ENCODE results near the gene PPP2R5D. TPM values are rescaled to one million over a fixed set of nuclear protein-coding genes. Genes with fewer than 3 reads are reported as not detected.

Gene PPP2R5D
- 29.6 and 31.5 TPM in 2 replicates for total RNA-seq

DNA sequence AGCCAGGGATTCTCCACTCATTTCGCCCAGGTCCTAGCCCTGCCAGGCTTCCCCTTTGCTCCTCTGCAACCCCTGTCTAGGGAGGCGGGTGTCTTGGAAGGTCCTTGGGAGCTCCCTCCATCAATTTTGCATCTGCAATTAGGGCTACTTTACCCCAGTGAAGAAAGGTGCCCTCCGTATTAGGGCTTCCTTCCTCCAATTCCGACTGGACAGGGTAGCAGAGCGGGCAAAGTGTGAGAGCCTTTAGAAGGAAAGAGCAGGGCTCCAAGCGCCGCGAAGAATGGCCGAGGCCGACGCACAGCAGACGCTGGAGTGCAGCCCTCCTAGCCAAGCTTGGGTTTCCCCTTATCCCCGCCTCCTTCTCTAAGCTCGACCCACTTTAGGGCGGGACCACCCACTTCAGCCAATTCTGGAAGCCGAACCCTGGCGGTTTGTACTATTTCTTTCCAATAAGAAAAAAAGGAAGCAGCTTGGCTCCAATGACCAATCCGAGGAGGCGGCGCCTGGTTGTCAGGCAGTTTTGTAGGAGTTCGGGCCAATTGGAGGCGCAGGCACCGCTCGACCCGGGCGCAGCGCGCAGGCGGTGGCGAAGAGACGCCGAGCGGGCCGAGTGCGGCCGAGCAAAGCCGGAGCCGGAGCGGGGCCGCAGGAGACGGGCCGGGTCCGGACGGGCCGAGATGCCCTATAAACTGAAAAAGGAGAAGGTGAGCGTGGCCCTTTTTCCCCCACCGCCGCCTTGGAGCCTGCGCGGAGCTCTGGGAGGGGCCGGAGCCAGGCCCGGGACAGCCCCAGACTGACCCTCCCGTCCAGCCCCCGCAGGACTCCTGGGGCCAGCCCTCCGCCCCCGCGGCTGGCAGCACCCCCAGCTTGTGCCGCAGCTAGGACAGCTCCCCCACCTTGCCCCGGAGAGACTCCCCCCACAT lies at the start of gene PPP2R5D:
PPP2R5D (plus strand) TSS at position 570 of the 923 bp plus-strand sequence; CDS start at position 678, 108 bp downstream.

DNA sequence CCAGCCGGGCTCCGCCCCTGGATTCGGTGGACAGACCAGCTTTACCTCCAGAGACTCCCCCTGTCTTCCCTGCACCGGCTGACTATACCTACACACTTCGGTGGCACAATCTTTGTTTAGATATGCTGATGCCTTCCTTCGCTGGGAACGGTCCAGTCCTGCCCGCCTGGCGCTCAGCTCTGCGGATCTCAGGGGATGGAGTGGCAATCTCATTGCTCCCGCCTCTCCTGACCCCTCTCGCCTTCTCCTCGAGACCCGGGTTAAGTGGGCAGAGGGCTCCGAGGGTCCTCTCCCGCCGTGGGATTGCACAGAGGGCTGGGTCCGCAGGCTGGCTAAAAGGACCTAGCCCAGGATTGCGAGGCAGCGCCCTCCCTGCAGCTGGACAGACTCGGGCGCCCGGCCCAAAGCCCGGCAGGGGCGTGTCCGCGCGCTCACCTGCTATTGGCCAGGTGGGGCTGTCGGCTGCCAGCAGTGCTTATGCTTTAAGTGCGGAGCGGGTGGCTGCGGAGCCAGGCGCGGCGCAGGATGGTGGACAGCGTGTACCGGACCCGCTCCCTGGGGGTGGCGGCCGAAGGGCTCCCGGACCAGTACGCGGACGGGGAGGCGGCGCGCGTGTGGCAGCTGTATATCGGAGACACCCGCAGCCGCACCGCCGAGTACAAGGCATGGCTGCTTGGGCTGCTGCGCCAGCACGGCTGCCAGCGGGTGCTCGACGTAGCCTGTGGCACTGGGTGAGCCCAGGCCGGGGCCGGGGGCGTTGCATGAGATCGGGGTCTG lies 23.9 kb upstream of the PPP2R5D start, which contains the start of gene GNMT:
GNMT (plus strand) TSS at position 512 of the 777 bp plus-strand sequence; CDS start at position 526, 14 bp downstream.

GRCh38 chr6:42978839-42979522 lies 5.4 kb upstream of the PPP2R5D start, which contains the start of gene PEX6:
PEX6 (minus strand) TSS chr6:42979181; CDS start chr6:42979150, 31 bp downstream.

GRCh38 chr6:43013843-43014433 lies 29.6 kb downstream of the PPP2R5D start, which contains the start of the genes KLHDC3 and MEA1:
KLHDC3 (plus strand) TSS chr6:43014249; CDS start chr6:43017193, 2,944 bp downstream.
MEA1 (minus strand) TSS chr6:43013946; CDS start chr6:43013813, 133 bp downstream.

GRCh38 chr6:43021270-43022047 lies 37.1 kb downstream of the PPP2R5D start, which contains the start of gene RRP36:
RRP36 (plus strand) TSS chr6:43021623; CDS start chr6:43021655, 32 bp downstream.

GRCh38 chr6:43053545-43054205 lies 69.3 kb downstream of the PPP2R5D start, which contains the start of gene CUL7:
CUL7 (minus strand) TSS chr6:43053851; CDS start chr6:43052788, 1,063 bp downstream.

DNA sequence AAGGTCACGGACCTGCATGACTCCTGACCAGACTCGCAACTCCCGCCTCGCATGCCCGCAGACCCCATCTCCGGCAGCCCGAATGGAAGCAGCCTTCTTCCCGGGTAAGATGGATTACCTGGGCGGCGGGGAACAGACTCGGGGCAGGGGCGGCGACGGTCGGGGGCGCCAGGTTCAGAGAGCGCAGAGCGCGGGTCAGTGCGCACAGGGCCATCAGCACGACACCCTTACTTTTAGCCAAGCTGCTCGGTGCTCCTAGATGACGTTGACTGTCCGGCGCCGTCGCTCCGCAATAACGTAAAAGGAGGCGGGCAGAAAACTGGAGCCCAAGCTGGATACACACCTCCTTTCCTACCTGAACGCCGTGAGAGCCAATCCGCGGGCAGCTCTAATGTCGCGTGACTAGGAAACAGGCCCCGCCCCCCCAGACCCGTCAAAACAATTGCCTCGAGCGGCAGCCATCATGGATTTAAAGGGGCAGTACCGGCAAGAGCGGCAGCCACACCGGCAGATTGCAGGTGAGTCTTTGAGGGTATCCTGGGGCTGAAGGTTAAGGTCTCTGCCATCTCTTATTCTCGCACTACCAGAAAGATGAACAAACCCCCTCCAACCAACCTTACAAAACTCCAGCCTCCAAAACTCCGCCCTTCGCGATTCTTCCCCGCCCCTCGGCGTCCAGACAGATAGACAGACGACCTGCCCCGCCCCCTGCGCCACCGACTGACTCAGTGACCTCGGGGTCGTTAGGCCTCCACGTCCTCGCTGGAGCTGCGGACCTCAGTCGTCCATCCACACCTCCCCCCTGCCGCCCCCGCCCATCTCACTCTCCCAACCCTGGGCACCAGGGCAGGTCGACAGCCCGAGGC lies 75.0 kb downstream of the PPP2R5D start, which contains the start of the genes KLC4 and MRPL2:
KLC4 (plus strand) TSS at position 464 of the 866 bp plus-strand sequence. CDS start 1,705 bp downstream, outside the sequence.
MRPL2 (minus strand) TSS at position 267 of the 866 bp plus-strand sequence; CDS start at position 214, 53 bp downstream.

Other genes starting within 250 kb of the PPP2R5D start
- 32.3 and 47.2 TPM in 2 replicates for gene TBCC, start 238.5 kb upstream of the PPP2R5D start, total RNA-seq
- 3.5 and 3.7 TPM in 2 replicates for gene BICRAL, start 202.5 kb upstream of the PPP2R5D start, total RNA-seq
- 86.3 and 91.4 TPM in 2 replicates for gene RPL7L1, start 105.0 kb upstream of the PPP2R5D start, total RNA-seq
- gene PTCRA, start 68.5 kb upstream of the PPP2R5D start, total RNA-seq: not detected in 2 replicates
- gene CNPY3, start 55.1 kb upstream of the PPP2R5D start, total RNA-seq: 21.9 and 33.7 TPM in 2 replicates
- not detected in 2 replicates for gene GNMT, start 23.8 kb upstream of the PPP2R5D start, total RNA-seq
- 23.5 and 53.9 TPM in 2 replicates for gene PEX6, start 5.4 kb upstream of the PPP2R5D start, total RNA-seq
- gene MEA1, start 29.4 kb downstream of the PPP2R5D start, total RNA-seq: 59.2 and 66.3 TPM in 2 replicates
- gene KLHDC3, start 29.7 kb downstream of the PPP2R5D start, total RNA-seq: 64.4 and 86.1 TPM in 2 replicates
- gene RRP36, start 37.1 kb downstream of the PPP2R5D start, total RNA-seq: 76.1 and 80.2 TPM in 2 replicates
- gene CUL7, start 69.3 kb downstream of the PPP2R5D start, total RNA-seq: 44.5 and 49.3 TPM in 2 replicates
- gene MRPL2, start 74.9 kb downstream of the PPP2R5D start, total RNA-seq: 16.5 and 18.1 TPM in 2 replicates
- gene KLC4, start 75.1 kb downstream of the PPP2R5D start, total RNA-seq: 15.5 and 18.7 TPM in 2 replicates
- gene PTK7, start 91.7 kb downstream of the PPP2R5D start, total RNA-seq: 141 and 147 TPM in 2 replicates
- gene SRF, start 186.7 kb downstream of the PPP2R5D start, total RNA-seq: 13.8 and 18.7 TPM in 2 replicates
- gene CUL9, start 197.6 kb downstream of the PPP2R5D start, total RNA-seq: 18.5 and 27.7 TPM in 2 replicates
- 45.9 and 54.5 TPM in 2 replicates for gene DNPH1, start 244.9 kb downstream of the PPP2R5D start, total RNA-seq